OCI-LY1 (cell line): ENCODE data around the gene KLHL4.

Experiments used
- H2AFZ ChIP-seq: fragments of 200-600 bp; sonication (generic), shearing (Covaris generic); 2 replicates; pipeline ENCODE4 v1.6.0; 2014; ENCODE audit warnings: antibody characterized with exemption, mild to moderate bottlenecking, low read length
- H3F3A ChIP-seq: fragments of 200-600 bp; sonication (generic), shearing (Covaris generic); 2 replicates; pipeline ENCODE4 v1.6.0; 2014; ENCODE audit warnings: mild to moderate bottlenecking, antibody characterized with exemption, low read length, moderate library complexity; ENCODE audit not compliant: insufficient read depth
- H3K27ac ChIP-seq: fragments of 200-600 bp; sonication (generic); 2 replicates; pipeline ENCODE4 v1.5.1; 2014; ENCODE audit warnings: low read length, mixed run types, mild to moderate bottlenecking, low read depth; ENCODE audit not compliant: poor library complexity, severe bottlenecking
- H3K27me3 ChIP-seq: fragments of 200-600 bp; sonication (generic); 2 replicates; pipeline ENCODE4 v1.6.0; 2014; ENCODE audit warnings: antibody characterized with exemption, mild to moderate bottlenecking, low read length, moderate library complexity; ENCODE audit not compliant: insufficient read depth
- H3K36me3 ChIP-seq: fragments of 200-600 bp; sonication (generic); 2 replicates; pipeline ENCODE4 v1.6.1; 2014; ENCODE audit warnings: mild to moderate bottlenecking, antibody characterized with exemption, low read length, moderate library complexity, mixed read lengths; ENCODE audit not compliant: insufficient read depth
- H3K4me1 ChIP-seq: fragments of 200-600 bp; sonication (generic); 2 replicates; pipeline ENCODE4 v1.5.1; 2014; ENCODE audit warnings: mild to moderate bottlenecking, low read length, moderate library complexity; ENCODE audit not compliant: insufficient read depth, severe bottlenecking
- H3K4me2 ChIP-seq: fragments of 200-600 bp; sonication (generic), shearing (Covaris generic); 2 replicates; pipeline ENCODE4 v1.6.1; 2014; ENCODE audit warnings: low read length
- H3K4me3 ChIP-seq: fragments of 200-600 bp; sonication (generic); 2 replicates; pipeline ENCODE4 v1.5.1; 2014; ENCODE audit warnings: low read length, low read depth, mild to moderate bottlenecking, mixed read lengths; ENCODE audit not compliant: poor library complexity, severe bottlenecking
- H3K79me2 ChIP-seq: fragments of 200-600 bp; shearing (Covaris generic); 2 replicates; pipeline ENCODE4 v1.6.1; 2016; ENCODE audit warnings: mixed run types, low read length, mixed read lengths; ENCODE audit not compliant: insufficient read depth
- H3K9ac ChIP-seq: fragments of 200-600 bp; sonication (generic), shearing (Covaris generic); 2 replicates; pipeline ENCODE4 v1.6.1; 2014; ENCODE audit warnings: mild to moderate bottlenecking, low read length, mixed read lengths
- H3K9me2 ChIP-seq: fragments of 200-600 bp; sonication (generic), shearing (Covaris generic); 2 replicates; pipeline ENCODE4 v1.6.1; 2014; ENCODE audit warnings: low read depth, mild to moderate bottlenecking, low read length, mixed read lengths
- H3K9me3 ChIP-seq: fragments of 200-600 bp; shearing (Covaris generic); 2 replicates; pipeline ENCODE4 v1.6.1; 2014; ENCODE audit warnings: low read length, mixed read lengths
- H4K20me1 ChIP-seq: fragments of 200-600 bp; sonication (generic), shearing (Covaris generic); 2 replicates; pipeline ENCODE4 v1.6.0; 2016; ENCODE audit warnings: mild to moderate bottlenecking, low read length; ENCODE audit not compliant: insufficient read depth
- EZH2 ChIP-seq: fragments of 200-600 bp; sonication (generic), shearing (Covaris generic); IDR thresholded peaks from 2 replicates; pipeline ENCODE4 v1.8.0; 2017; ENCODE audit warnings: borderline replicate concordance, mixed run types, mild to moderate bottlenecking, antibody characterized with exemption, low read length, moderate library complexity, mixed read lengths
- TF ChIP-seq, protein P1 (sequence below): fragments of 200-600 bp; sonication (generic), shearing (Covaris generic); IDR thresholded peaks from 2 replicates; pipeline ENCODE4 v1.5.1; 2017; ENCODE audit warnings: mild to moderate bottlenecking, antibody characterized with exemption, low read length, moderate library complexity, mixed read lengths

The KLHL4 gene

DNA sequence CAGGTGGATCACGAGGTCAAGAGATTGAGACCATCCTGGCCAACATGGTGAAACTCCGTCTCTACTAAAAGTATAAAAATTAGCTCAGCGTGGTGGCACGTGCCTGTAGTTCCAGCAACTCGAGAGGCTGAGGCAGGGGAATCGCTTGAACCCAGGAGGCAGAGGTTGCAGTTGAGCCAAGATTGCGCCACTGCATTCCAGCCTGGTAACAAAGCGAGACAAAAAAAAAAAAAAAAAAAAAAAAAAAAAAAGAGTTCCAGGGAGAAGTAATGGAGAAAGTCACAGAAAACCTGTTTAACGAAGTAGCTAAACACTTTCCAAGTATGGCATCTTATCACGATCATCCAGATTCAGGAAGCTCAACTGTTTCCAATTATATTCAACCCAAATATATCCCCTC is 10.9 kb downstream of the KLHL4 start:
- Histone ChIP-seq H3K4me2 (no peak overlapping the region), H3K27ac (no peak overlapping the region), H3K9me2 (no peaks in the 10 kb centered on the region), H3K27me3 (no peaks in the 10 kb centered on the region), H3K9me3 (no peaks in the 10 kb centered on the region), H3K9ac (no peak overlapping the region), H3F3A (no peaks in the 10 kb centered on the region), H3K36me3 (no peaks in the 10 kb centered on the region), H3K4me1 (no peaks in the 10 kb centered on the region), H4K20me1 (no peaks in the 10 kb centered on the region), H3K4me3 (no peak overlapping the region), H2AFZ (no peak overlapping the region), H3K79me2 (no peaks in the 10 kb centered on the region)
- TF ChIP-seq, protein P1, sequence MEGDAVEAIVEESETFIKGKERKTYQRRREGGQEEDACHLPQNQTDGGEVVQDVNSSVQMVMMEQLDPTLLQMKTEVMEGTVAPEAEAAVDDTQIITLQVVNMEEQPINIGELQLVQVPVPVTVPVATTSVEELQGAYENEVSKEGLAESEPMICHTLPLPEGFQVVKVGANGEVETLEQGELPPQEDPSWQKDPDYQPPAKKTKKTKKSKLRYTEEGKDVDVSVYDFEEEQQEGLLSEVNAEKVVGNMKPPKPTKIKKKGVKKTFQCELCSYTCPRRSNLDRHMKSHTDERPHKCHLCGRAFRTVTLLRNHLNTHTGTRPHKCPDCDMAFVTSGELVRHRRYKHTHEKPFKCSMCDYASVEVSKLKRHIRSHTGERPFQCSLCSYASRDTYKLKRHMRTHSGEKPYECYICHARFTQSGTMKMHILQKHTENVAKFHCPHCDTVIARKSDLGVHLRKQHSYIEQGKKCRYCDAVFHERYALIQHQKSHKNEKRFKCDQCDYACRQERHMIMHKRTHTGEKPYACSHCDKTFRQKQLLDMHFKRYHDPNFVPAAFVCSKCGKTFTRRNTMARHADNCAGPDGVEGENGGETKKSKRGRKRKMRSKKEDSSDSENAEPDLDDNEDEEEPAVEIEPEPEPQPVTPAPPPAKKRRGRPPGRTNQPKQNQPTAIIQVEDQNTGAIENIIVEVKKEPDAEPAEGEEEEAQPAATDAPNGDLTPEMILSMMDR = no peak
- TF ChIP-seq EZH2 = no peak

GRCh38 chrX:87571964-87572363 is 54.4 kb downstream of the KLHL4 start:
- no peaks in the 10 kb centered on the region for H3K9me3 ChIP-seq
- H3K36me3 ChIP-seq = no peaks in the 10 kb centered on the region
- no peaks in the 10 kb centered on the region for H3F3A ChIP-seq
- no peaks in the 10 kb centered on the region for H3K79me2 ChIP-seq
- H3K9me2 ChIP-seq = no peaks in the 10 kb centered on the region
- no peaks in the 10 kb centered on the region for H4K20me1 ChIP-seq
- H3K4me2 ChIP-seq = no peak overlapping the region
- H3K27ac ChIP-seq = no peak overlapping the region
- no peaks in the 10 kb centered on the region for H3K4me1 ChIP-seq
- H2AFZ ChIP-seq = no peak overlapping the region
- no peak for TF ChIP-seq EZH2
- TF ChIP-seq, protein P1 = no peak
- no peaks in the 10 kb centered on the region for H3K27me3 ChIP-seq
- no peak overlapping the region for H3K4me3 ChIP-seq
- no peak overlapping the region for H3K9ac ChIP-seq

DNA sequence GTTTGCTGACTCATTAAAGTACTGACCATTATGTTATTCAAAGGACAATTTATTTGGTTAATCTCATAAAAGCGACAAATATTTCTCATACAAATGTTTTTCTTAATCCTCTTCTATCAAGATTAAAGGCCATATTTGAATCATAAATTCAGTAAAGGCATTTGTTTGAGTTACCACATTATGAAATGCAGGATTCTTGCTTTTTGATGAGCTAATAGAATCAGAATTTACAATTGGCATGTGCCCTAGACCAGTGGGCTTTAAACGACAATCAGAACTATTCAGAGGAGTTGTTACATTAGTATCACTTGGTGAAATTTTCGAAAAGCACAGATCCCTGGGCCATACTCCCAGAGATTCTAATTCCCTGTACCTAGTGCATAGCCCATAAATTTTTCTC is 55.3 kb downstream of the KLHL4 start:
- no peaks in the 10 kb centered on the region for H3K9me2 ChIP-seq
- H3K4me2 ChIP-seq = no peak overlapping the region
- no peaks in the 10 kb centered on the region for H3K9me3 ChIP-seq
- no peaks in the 10 kb centered on the region for H3K79me2 ChIP-seq
- H3F3A ChIP-seq = no peaks in the 10 kb centered on the region
- no peak for TF ChIP-seq EZH2
- TF ChIP-seq, protein P1 = no peak
- H3K36me3 ChIP-seq = no peaks in the 10 kb centered on the region
- no peaks in the 10 kb centered on the region for H4K20me1 ChIP-seq
- no peak overlapping the region for H3K9ac ChIP-seq
- H3K4me1 ChIP-seq = no peaks in the 10 kb centered on the region
- H2AFZ ChIP-seq = no peak overlapping the region
- H3K27me3 ChIP-seq = no peaks in the 10 kb centered on the region
- no peak overlapping the region for H3K4me3 ChIP-seq
- H3K27ac ChIP-seq = no peak overlapping the region
